AG09309 (cell line): ENCODE measurements around the gene RFTN2.
"Not testable (repeated sequence)": the region's sequence is repeated elsewhere in the genome, so short reads cannot be mapped to it uniquely, and the experiment has no call there.

Experiments used
- DNase-seq: peaks from one replicate; pipeline ENCODE4 v3.0.0-alpha.2; 2010; ENCODE audit warnings: low read depth
- H3K4me3 ChIP-seq: 2 replicates; pipeline ENCODE4 v1.5.1; 2011; ENCODE audit warnings: mild to moderate bottlenecking, low read depth, low read length, moderate library complexity; ENCODE audit not compliant: control insufficient read depth
- CTCF ChIP-seq: IDR thresholded peaks from 2 replicates; pipeline ENCODE4 v1.5.1; 2011; ENCODE audit warnings: mild to moderate bottlenecking, low read depth, low read length, inconsistent platforms; ENCODE audit not compliant: insufficient read depth, control insufficient read depth; ENCODE audit errors: missing control alignments

The RFTN2 gene

GRCh38 chr2:197661626-197662025 lies 13.8 kb downstream of the RFTN2 start:
- no peak overlapping the region for H3K4me3 ChIP-seq
- TF ChIP-seq CTCF: no peak
- DNase-seq: no peak

- DNase-seq: no peak
- no peak for TF ChIP-seq CTCF
- no peak overlapping the region for H3K4me3 ChIP-seq
Observed at GRCh38 chr2:197657562-197657961, 17.8 kb downstream of the RFTN2 start.

- DNase-seq: peak; percentile 3
- no peak for TF ChIP-seq CTCF
- H3K4me3 ChIP-seq: no peak overlapping the region
Observed at GRCh38 chr2:197647961-197648690, 27.3 kb downstream of the RFTN2 start.

- no peak for TF ChIP-seq CTCF
- H3K4me3 ChIP-seq: no peak overlapping the region
- DNase-seq: no peak
Observed at GRCh38 chr2:197641666-197642065, 33.7 kb downstream of the RFTN2 start.

- not testable (repeated sequence) for H3K4me3 ChIP-seq, DNase-seq
Observed at GRCh38 chr2:197640571-197641122, 34.7 kb downstream of the RFTN2 start.

- no peak for TF ChIP-seq CTCF
- H3K4me3 ChIP-seq: no peak overlapping the region
- no peak for DNase-seq
Observed at GRCh38 chr2:197633109-197633657, 42.2 kb downstream of the RFTN2 start.

GRCh38 chr2:197628043-197628500 lies 47.3 kb downstream of the RFTN2 start:
- no peak overlapping the region for H3K4me3 ChIP-seq
- TF ChIP-seq CTCF: no peak
- no peak for DNase-seq
